ENCODE measurements around the gene FBLN2.

DNA sequence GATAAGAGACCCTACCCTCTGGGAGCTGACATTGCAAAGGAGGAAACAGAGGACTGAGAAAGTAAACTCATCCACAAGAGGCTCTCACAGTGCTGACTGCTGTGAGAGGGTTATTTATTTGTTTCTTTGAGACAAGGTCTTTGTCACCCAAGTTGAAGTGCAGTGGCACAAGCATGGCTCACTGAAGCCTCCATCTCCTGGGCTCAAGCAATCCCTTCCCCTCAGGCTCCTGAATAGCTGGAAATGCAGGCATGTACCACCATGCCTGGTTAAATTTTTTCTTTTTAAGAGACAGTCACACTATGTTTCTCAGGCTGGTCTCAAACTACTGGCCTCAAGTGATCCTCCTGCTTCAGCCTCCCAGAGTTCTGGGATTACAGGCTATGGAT lies 52.8 kb downstream of the FBLN2 start:
- no peak for TF ChIP-seq GABPA (IDR thresholded peaks at IDR 0.05; ENCODE audit: low read depth)
- no peak for TF ChIP-seq ZNF274 (IDR thresholded peaks at IDR 0.05; ENCODE audit: insufficient read depth, insufficient read length)
- TF ChIP-seq MYC (IDR thresholded peaks at IDR 0.05; ENCODE audit: insufficient read depth, insufficient read length, insufficient replicate concordance, low read length, severe bottlenecking), result no peak
- no peak for TF ChIP-seq CTCF (IDR thresholded peaks at IDR 0.05 in 2 of 3, conservative IDR thresholded peaks at IDR 0.05 in 1 of 3; ENCODE audit: control insufficient read depth in 2 of 3, extremely low read depth in 1 of 3, insufficient read depth in 1 of 3, low read depth in 3 of 3, low read length in 3 of 3)
- TF ChIP-seq RELA (IDR thresholded peaks at IDR 0.05; ENCODE audit: borderline replicate concordance, partially characterized antibody), result no peak
- TF ChIP-seq POLR2AphosphoS5 (IDR thresholded peaks at IDR 0.05; ENCODE audit: low read length), result no peak
- TF ChIP-seq, protein P1, sequence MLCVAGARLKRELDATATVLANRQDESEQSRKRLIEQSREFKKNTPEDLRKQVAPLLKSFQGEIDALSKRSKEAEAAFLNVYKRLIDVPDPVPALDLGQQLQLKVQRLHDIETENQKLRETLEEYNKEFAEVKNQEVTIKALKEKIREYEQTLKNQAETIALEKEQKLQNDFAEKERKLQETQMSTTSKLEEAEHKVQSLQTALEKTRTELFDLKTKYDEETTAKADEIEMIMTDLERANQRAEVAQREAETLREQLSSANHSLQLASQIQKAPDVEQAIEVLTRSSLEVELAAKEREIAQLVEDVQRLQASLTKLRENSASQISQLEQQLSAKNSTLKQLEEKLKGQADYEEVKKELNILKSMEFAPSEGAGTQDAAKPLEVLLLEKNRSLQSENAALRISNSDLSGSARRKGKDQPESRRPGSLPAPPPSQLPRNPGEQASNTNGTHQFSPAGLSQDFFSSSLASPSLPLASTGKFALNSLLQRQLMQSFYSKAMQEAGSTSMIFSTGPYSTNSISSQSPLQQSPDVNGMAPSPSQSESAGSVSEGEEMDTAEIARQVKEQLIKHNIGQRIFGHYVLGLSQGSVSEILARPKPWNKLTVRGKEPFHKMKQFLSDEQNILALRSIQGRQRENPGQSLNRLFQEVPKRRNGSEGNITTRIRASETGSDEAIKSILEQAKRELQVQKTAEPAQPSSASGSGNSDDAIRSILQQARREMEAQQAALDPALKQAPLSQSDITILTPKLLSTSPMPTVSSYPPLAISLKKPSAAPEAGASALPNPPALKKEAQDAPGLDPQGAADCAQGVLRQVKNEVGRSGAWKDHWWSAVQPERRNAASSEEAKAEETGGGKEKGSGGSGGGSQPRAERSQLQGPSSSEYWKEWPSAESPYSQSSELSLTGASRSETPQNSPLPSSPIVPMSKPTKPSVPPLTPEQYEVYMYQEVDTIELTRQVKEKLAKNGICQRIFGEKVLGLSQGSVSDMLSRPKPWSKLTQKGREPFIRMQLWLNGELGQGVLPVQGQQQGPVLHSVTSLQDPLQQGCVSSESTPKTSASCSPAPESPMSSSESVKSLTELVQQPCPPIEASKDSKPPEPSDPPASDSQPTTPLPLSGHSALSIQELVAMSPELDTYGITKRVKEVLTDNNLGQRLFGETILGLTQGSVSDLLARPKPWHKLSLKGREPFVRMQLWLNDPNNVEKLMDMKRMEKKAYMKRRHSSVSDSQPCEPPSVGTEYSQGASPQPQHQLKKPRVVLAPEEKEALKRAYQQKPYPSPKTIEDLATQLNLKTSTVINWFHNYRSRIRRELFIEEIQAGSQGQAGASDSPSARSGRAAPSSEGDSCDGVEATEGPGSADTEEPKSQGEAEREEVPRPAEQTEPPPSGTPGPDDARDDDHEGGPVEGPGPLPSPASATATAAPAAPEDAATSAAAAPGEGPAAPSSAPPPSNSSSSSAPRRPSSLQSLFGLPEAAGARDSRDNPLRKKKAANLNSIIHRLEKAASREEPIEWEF (IDR thresholded peaks at IDR 0.05; ENCODE audit: insufficient replicate concordance, low read depth, low read length), result no peak
- no peak for TF ChIP-seq ELK1 (IDR thresholded peaks at IDR 0.05; ENCODE audit: low read depth, low read length)
- TF ChIP-seq RAD21 (IDR thresholded peaks at IDR 0.05; ENCODE audit: insufficient read depth, low read depth, low read length), result no peak
- TF ChIP-seq EZH2 (IDR thresholded peaks at IDR 0.05; ENCODE audit: borderline replicate concordance, control insufficient read depth, low read depth, low read length), result no peak
- TF ChIP-seq TARDBP (IDR thresholded peaks at IDR 0.05; ENCODE audit: borderline replicate concordance), result no peak
- TF ChIP-seq HDAC6 (IDR thresholded peaks at IDR 0.05; ENCODE audit: unreplicated experiment), result no peak

All from GM12878 (cell line).